ENCODE data around the gene POU6F2.

The POU6F2 gene

GRCh38 chr7:39016609-39017008, 38.9 kb downstream of the POU6F2 start:
- Histone ChIP-seq H3K4me3 (no peak overlapping the region), H3K27ac (no peak overlapping the region)
- no peak for DNase-seq (ENCODE audit: low spot score)
- no peak for TF ChIP-seq CTCF (IDR thresholded peaks at IDR 0.05)

DNA sequence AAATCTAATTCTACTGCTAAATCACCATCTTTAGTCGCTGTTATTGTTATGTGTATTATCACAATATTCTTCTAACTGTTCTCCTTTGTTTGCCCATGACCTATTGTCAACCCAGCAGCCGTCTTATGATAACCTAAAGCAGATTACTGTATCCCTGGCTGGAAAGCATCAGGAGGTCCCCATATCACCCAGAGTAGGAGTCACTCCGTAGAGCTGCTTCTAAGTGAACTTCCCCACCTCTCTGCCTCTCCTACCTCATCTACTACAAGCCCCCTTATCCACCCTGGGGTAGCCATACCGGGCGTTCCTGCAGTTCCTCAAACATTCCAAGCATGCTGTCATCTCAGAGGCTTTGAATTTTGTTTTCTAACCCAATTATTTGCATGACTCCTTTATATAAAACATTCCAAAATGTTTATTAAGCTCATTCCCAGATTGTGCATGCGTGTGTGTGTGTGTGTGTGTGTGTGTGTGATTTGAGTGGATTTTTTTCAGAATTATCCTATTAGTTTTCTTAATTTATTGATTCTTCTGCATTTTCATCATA, 39.7 kb downstream of the POU6F2 start:
- no peak for DNase-seq (ENCODE audit: low spot score)
- H3K27ac ChIP-seq, result no peak overlapping the region
- TF ChIP-seq CTCF (IDR thresholded peaks at IDR 0.05), result no peak
- no peak overlapping the region for H3K4me3 ChIP-seq

DNA sequence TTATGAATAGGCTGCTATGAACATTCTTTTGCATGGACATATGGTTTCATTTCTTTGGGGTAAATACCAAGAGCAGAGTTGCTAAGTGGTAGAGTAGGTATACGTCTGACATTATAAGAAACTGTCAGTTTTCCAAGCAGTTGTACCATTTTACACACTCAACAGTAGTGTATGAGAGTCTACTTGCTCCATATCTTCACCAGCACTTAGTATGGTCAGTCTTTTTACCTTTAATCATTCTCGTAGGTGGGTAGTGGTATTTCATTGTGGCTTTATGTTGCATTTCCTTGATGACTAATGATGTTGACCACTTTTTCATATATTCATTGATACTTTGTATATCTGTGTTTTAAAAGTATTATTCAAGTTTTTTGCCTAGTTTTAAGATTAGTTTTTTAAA, 45.1 kb downstream of the POU6F2 start:
- no peak for TF ChIP-seq CTCF (IDR thresholded peaks at IDR 0.05)

DNA sequence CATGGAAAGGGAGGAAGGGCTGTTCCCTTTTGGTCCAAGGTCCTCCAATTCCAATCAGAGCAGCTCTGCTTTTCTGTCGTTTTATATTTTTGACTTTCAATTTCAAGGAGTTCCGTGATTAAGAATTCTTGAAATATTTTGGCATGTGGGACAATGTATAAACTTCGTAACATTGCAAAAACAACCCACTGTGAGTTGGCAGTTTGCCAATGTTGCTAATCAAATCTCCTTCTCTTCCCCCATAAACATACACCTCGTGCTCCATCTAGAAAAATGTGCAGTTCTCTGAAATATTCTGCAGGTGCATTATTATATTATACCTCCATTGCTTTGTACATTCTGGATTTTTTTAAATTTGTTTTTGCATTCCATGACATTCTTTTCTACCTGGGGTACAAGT, 49.8 kb downstream of the POU6F2 start:
- no peak overlapping the region for H3K4me3 ChIP-seq
- no peak overlapping the region for H3K27ac ChIP-seq
- DNase-seq (ENCODE audit: low spot score), result no peak
- TF ChIP-seq CTCF (IDR thresholded peaks at IDR 0.05), result no peak

More for the DNA sequence above, 45.1 kb downstream of the POU6F2 start:
- DNase-seq (ENCODE audit: low spot score), result no peak
- Histone ChIP-seq H3K27ac (no peak overlapping the region), H3K4me3 (no peak overlapping the region)

DNA sequence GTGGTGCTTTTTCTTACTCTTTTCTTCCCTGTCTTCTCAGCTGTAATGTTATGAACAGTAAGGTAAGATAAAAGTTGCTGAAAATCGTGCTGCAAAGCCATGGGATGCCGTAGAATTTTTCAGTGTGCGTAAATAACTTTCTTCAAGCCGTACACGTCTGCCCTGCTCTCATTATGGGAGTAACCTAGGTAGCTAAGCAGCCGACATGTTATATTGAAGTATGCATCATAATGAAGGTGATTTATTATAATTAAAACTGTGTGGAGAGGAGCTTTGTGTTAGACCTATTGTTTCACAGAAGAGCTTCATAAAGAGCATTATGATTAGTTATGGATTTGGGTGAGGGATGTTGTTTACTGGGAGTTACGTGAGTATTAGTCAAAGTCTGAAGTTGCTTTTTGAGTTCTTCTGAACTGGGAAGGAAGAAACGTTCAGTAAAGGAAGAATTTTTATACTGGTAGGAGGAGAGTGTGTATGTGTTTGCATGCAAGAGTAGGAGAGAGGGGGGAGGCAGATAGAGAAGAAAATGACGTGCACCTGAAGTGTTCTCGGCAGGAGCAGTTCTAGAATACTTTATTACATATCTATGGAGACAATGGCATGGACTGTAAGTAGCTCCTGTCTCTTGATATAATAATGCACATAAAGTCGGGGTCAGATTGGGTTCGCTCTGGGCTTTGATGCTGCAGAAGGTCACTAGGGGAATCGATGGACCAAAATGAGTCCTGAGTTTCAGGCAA, 56.3 kb downstream of the POU6F2 start:
- no peak for TF ChIP-seq CTCF (IDR thresholded peaks at IDR 0.05)

GRCh38 chr7:39035156-39035555, 57.4 kb downstream of the POU6F2 start:
- no peak for DNase-seq (ENCODE audit: low spot score)
- Histone ChIP-seq H3K4me3 (no peak overlapping the region), H3K27ac (no peak overlapping the region)
- TF ChIP-seq CTCF (IDR thresholded peaks at IDR 0.05), result no peak

More for the DNA sequence above, 56.3 kb downstream of the POU6F2 start:
- no peak for DNase-seq (ENCODE audit: low spot score)
- Histone ChIP-seq H3K27ac (no peak overlapping the region), H3K4me3 (no peak overlapping the region)

DNA sequence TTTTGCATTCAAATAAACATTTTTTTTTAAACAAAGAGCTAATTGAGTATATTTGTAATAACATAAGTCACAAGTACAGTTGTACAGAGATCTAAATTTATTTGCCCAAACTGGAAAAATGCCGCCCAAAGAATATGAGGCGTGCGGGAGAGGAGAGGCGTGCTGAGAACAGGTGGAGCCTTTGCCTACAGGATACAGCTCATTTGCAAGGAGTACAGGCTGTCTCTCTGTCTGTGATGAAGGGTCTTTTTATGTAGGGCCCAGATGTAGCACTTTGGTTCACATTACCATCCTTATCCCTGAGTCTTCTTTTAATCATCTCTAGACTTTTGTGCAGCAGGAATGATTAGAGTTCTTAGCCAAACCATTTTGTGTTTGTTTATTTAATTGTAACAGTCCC, 58.2 kb downstream of the POU6F2 start:
- no peak for DNase-seq (ENCODE audit: low spot score)
- TF ChIP-seq CTCF (IDR thresholded peaks at IDR 0.05), result no peak
- Histone ChIP-seq H3K4me3 (no peak overlapping the region), H3K27ac (no peak overlapping the region)

All from coronary artery (tissue), 2 donors.